SK-N-MC (cell line): ENCODE measurements around the gene NOP14.

ENCODE experiments used
- EZH2 ChIP-seq: fragments of 200-600 bp; sonication (generic); IDR thresholded peaks from one replicate; pipeline ENCODE4 v1.6.1; 2017; ENCODE audit warnings: antibody characterized with exemption
- FOXP2 ChIP-seq: optimal IDR thresholded peaks from 2 replicates; pipeline ENCODE3; 2011; ENCODE audit warnings: mild to moderate bottlenecking, moderate library complexity; ENCODE audit not compliant: insufficient read depth; ENCODE audit errors: extremely low read length, control extremely low read depth
- POLR2AphosphoS5 ChIP-seq: IDR thresholded peaks from 2 replicates; pipeline ENCODE4 v1.6.1; 2012; ENCODE audit warnings: mild to moderate bottlenecking, low read depth, low read length, borderline replicate concordance

GRCh38 chr4:2968381-2968780 is 5.2 kb upstream of the NOP14 start:
- no peak for TF ChIP-seq EZH2
- TF ChIP-seq POLR2AphosphoS5, result no peak
- TF ChIP-seq FOXP2, result no peak
